Measurements from ENCODE around the gene OSBPL2. TPM values are rescaled to one million over a fixed set of nuclear protein-coding genes. Genes with fewer than 3 reads are reported as not detected.

The OSBPL2 gene
- total and polyA plus RNA-seq, 2 donors (not counting 1 experiment from before 2014, with no cell fraction given) = 28.1 to 74.3 TPM

DNA sequence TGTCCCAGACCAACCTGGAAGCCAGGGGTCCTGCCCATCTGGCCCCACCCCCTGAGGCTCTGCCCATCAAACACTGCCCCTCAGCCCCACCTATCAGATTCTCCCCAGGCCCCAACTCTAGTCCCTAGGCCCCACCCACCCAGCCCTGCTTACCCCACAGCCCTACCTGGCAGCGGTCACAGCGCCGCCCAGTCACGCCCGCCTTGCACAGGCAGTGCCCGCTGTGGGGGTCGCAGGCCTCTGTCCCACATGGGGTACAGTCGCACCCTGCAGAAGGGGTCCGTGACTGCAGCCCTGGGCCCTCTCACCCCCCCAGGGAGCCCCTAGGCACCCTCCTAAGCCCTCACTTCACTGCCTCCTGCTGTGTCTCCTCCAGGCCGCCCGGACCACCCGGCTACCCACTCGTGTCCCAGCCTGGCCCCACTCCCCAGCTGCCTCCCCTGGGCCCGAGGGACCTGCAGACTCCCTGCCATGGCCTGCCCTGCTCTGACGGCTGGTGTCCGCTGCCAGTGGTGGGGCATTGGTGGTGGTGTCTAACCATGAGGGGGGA, 84.2 kb downstream of the OSBPL2 start:
- DNase-seq (no peak), ATAC-seq (ENCODE audit: low read depth) (no peak)
- Histone ChIP-seq H3K4me1 (ENCODE audit: control insufficient read depth in 2 of 2, insufficient read depth in 2 of 2, low read length in 2 of 2) (no peaks in the 10 kb centered on the region), H3K9ac (ENCODE audit: low read length) (no peak overlapping the region), H2AFZ (ENCODE audit: insufficient read depth, low read depth, low read length, poor library complexity, severe bottlenecking) (no peak overlapping the region), H3K79me2 (ENCODE audit: control insufficient read depth, insufficient read depth, low read length) (no peaks in the 10 kb centered on the region), H4K20me1 (ENCODE audit: control insufficient read depth, insufficient read depth, low read length, poor library complexity, severe bottlenecking) (no peaks in the 10 kb centered on the region), H3K27me3 (replicated peaks in 1 of 4; ENCODE audit: control extremely low read depth in 1 of 4, control insufficient read depth in 3 of 4, insufficient read depth in 4 of 4, low read length in 3 of 4) (no peaks in the 10 kb centered on the region), H3K9me3 (ENCODE audit: control extremely low read depth in 1 of 3, control insufficient read depth in 2 of 3, insufficient read depth in 1 of 3, low read length in 2 of 3) (no peaks in the 10 kb centered on the region), H3K4me2 (replicated peaks; ENCODE audit: low read depth, low read length, poor library complexity, severe bottlenecking) (no peak overlapping the region), H3K4me3 (ENCODE audit: control extremely low read depth in 1 of 5, extremely low read depth in 1 of 5, insufficient read depth in 1 of 5, low read depth in 2 of 5, low read length in 4 of 5) (no peak overlapping the region), H3K36me3 (replicated peaks in 1 of 2; ENCODE audit: control extremely low read depth in 1 of 2, control insufficient read depth in 1 of 2, extremely low read depth in 1 of 2, insufficient read depth in 2 of 2, low read length in 1 of 2) (peaks cover 0 to 14% of the 10 kb centered on the region in 2 experiments), H3K27ac (ENCODE audit: low read length in 2 of 2) (no peak overlapping the region)
- 95% methylated on average over 5 of the region's 16 CpGs for WGBS (ENCODE audit: insufficient coverage)
- no peaks in the 10 kb centered on the region for H3K9me3 Mint-ChIP-seq (ENCODE audit: insufficient read depth)
- no peak for TF ChIP-seq CTCF (IDR thresholded peaks at IDR 0.05)
- TF ChIP-seq EZH2 (IDR thresholded peaks at IDR 0.05; ENCODE audit: borderline replicate concordance, insufficient read depth, low read depth, low read length, poor library complexity, severe bottlenecking) = no peak
- intact Hi-C loops (cut with micrococcal nuclease) = no loop called here
- POLR2A ChIA-PET = no interaction called here
- H3K4me3 Mint-ChIP-seq = no peak overlapping the region
- H3K27me3 Mint-ChIP-seq = no peaks in the 10 kb centered on the region
- CTCF ChIA-PET = no interaction called here
- H3K4me1 Mint-ChIP-seq = no peaks in the 10 kb centered on the region
- H3K27ac Mint-ChIP-seq = no peak overlapping the region

DNA sequence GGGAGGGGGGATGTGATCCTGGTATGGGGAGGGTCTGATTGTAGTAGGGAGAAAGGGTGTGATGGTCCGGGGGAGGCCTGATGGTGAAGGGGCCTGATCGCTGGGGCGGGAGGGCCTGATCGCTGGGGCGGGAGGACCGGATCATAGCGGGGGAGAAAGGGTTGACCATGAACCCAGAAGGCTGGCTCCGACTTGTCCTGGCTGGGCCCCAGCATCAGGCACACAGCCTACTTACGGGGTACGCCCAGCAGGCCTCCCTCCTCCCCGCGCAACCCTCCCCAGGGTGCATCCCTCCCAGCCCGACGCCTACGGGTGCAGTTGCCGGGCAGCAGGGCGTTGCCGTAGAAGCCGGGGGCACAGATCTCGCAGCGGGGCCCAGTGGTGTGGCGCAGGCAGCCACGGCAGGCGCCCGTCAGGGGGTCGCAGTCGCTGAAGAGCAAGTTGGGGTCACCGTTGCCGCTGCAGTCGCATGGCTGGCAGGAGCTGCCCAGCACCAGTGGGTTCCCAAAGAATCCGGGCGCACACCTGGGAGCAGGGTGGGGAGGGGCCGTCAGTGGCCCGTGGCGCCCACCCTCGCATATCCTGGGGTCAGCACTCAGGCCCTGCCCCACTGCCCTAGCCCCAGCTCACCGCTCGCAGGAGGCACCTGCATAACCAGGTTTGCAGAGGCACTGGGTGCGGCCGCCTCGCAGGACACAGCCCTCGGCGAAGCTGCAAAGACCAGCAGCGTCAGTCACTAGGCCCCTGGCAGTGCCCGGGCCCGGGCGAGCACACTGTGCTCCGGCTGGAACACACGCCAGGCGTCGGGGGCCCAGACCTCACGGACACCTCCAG, 85.0 kb downstream of the OSBPL2 start:
- CTCF ChIA-PET = no interaction called here
- no peak for TF ChIP-seq EZH2 (IDR thresholded peaks at IDR 0.05; ENCODE audit: borderline replicate concordance, insufficient read depth, low read depth, low read length, poor library complexity, severe bottlenecking)
- no peak for TF ChIP-seq CTCF (IDR thresholded peaks at IDR 0.05)
- Histone ChIP-seq H3K9ac (ENCODE audit: low read length) (no peak overlapping the region), H3K9me3 (ENCODE audit: control extremely low read depth in 1 of 3, control insufficient read depth in 2 of 3, insufficient read depth in 1 of 3, low read length in 2 of 3) (no peaks in the 10 kb centered on the region), H2AFZ (ENCODE audit: insufficient read depth, low read depth, low read length, poor library complexity, severe bottlenecking) (no peak overlapping the region), H3K4me3 (ENCODE audit: control extremely low read depth in 1 of 5, extremely low read depth in 1 of 5, insufficient read depth in 1 of 5, low read depth in 2 of 5, low read length in 4 of 5) (no peak overlapping the region), H3K4me2 (replicated peaks; ENCODE audit: low read depth, low read length, poor library complexity, severe bottlenecking) (no peak overlapping the region), H4K20me1 (ENCODE audit: control insufficient read depth, insufficient read depth, low read length, poor library complexity, severe bottlenecking) (no peaks in the 10 kb centered on the region), H3K27ac (ENCODE audit: low read length in 2 of 2) (no peak overlapping the region), H3K27me3 (replicated peaks in 1 of 4; ENCODE audit: control extremely low read depth in 1 of 4, control insufficient read depth in 3 of 4, insufficient read depth in 4 of 4, low read length in 3 of 4) (no peaks in the 10 kb centered on the region), H3K4me1 (ENCODE audit: control insufficient read depth in 2 of 2, insufficient read depth in 2 of 2, low read length in 2 of 2) (no peaks in the 10 kb centered on the region), H3K36me3 (replicated peaks in 1 of 2; ENCODE audit: control extremely low read depth in 1 of 2, control insufficient read depth in 1 of 2, extremely low read depth in 1 of 2, insufficient read depth in 2 of 2, low read length in 1 of 2) (peaks cover 0 to 20% of the 10 kb centered on the region in 2 experiments), H3K79me2 (ENCODE audit: control insufficient read depth, insufficient read depth, low read length) (no peaks in the 10 kb centered on the region)
- Mint-ChIP-seq H3K27ac (no peak overlapping the region), H3K4me1 (no peaks in the 10 kb centered on the region), H3K27me3 (no peaks in the 10 kb centered on the region), H3K9me3 (ENCODE audit: insufficient read depth) (no peaks in the 10 kb centered on the region), H3K4me3 (no peak overlapping the region)
- POLR2A ChIA-PET = no interaction called here
- DNase-seq = no peak
- intact Hi-C loops (cut with micrococcal nuclease) = no loop called here
- 96% methylated on average over 52 of the region's 52 CpGs for WGBS (ENCODE audit: insufficient coverage)
- ATAC-seq (ENCODE audit: low read depth) = no peak
